ENCODE measurements around the gene NFIX.

Gene NFIX

DNA sequence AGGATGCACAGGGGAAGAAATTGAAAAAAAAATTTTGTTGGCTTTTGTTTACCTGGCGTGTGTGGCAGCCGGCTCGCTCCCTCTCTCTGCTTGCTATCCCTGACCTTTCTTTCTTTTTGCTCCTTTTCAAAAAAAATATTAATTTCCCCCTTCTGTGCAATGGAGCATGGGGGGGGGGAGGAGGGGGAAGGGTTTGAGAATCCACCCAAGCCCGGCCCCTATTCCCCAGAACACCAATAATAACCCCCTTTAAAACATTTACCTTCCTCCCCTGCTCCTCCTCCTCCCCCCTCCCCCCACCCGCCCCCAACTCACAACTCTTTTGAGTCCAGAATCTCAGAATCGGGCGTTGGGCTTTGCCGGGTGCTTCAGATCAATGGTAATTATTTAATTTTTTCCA lies 28.4 kb downstream of the NFIX start:
- FAIRE-seq: no peak

DNA sequence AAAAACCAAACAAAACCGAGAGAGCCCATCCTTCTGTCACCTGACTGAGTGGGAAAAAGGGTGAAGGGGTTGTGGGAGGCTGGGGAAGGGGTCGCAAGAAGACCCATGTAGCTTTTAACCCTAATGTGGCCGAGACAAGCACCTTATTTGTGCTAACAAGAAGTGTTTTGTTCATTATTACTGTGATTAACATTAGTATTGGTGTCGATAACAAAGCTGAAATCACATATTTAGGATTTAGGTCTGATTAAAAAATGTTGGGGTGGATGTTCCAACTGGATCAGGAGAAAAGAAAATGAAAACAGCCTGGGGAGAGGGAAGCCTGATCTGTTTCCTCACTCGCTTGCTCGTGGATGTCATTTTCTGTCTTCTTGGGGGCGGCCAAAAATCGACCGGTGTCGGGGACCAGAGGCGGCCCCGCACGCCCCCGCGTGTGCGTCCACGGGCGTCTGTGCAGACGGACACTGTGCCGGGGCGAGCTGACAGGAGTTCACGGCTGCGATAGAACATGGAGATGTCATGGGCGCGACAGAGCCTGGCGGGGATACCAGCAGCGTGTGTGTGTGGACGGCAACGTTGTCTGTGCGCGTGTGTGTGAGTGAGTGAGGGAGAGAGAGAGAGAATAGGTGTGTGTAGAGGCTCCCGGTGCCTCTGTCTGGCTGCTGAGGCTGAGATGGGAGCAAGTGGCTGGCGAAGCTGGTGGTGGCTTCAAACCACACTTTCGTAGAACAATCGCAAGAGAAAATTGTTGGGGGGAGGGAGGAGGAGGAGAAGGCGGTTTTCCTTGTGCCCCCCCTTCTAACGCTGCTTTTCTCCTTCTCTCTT lies 29.1 kb downstream of the NFIX start:
- no peak for FAIRE-seq

DNA sequence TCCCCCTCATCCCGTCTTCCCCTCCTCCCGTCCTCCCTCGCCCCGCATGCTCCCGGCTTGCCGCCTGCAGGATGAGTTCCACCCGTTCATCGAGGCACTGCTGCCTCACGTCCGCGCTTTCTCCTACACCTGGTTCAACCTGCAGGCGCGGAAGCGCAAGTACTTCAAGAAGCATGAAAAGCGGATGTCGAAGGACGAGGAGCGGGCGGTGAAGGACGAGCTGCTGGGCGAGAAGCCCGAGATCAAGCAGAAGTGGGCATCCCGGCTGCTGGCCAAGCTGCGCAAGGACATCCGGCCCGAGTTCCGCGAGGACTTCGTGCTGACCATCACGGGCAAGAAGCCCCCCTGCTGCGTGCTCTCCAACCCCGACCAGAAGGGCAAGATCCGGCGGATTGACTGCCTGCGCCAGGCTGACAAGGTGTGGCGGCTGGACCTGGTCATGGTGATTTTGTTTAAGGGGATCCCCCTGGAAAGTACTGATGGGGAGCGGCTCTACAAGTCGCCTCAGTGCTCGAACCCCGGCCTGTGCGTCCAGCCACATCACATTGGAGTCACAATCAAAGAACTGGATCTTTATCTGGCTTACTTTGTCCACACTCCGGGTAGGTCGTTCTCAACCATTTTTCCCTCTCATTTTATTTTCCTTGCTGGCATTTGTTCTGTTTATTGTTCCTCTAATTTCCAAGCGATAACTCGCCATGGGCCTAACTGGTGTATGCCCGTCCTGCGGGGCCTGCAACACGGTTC lies 29.8 kb downstream of the NFIX start:
- FAIRE-seq: no peak

DNA sequence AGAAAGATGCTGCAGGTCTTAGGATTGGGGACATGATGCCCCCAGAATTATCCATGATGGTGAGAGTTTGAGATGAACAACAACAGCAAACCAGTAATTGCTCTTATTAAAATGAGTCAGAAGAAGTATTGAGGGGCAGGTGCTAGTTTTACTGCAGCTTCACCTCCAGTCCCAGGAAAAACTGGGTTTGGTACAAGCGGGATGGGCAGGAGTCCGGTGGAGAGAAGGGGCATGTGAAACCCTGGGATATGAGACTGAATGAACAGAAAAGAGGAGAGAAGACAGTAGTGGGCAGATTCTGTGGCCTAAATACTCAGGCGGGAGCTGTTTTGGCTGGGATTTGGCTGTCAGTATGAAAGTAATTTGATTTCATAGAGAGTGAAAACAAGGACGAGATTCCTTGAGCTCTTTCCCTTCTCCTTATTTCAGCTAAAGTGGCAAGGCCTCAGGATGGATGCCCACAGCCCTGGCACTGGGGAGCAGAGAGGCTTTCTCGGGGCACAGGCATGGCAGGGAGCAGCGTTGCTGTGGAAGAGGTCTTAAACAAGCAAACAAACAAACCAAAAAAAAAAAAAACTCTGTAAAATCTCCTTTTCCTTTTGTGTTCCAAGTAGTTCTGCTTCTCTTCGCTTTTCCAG lies 30.7 kb downstream of the NFIX start:
- FAIRE-seq: no peak

DNA sequence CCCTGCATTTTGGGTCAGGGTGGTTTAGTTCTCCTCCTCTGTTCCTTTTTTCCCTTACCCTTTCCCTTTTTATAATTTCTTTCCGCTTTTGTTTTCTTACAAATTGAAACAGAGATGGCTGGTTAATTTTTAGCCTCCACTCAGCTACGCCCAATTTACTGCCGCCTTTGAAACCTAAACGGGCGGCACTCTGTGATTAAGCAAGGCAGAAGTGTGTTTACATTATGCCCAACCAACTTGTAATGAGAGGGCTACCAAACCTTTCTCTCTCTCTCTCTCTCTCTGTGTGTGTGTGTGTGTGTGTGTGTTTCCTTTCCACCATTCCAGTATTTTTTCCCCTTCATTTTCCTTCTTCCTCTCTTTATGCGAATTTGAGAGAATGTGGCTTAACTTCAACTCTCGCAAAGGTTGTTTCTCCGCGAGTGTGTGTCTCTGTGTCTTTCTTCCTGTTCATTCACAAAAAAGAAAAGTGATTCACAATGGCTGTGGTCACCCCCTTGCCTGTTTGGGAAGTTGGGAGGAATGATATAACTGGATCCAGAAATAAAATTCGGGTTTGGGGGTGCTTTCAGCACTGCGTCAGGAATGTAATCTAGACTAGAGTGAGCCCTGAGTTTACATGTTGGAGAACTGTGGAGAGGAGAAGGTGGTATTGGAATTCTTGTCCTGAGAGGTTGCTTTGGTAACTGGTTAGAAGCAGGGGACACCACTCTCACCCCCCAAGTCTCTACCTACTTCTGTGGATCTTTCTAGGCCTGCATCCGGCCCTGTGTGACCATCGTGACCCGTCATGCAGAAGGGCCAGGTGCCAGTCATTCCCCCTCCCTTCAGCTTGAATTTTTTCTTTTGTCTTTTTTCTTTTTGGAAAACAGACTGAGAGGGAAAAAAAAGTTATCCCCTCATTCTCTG lies 31.4 kb downstream of the NFIX start:
- no peak for FAIRE-seq

DNA sequence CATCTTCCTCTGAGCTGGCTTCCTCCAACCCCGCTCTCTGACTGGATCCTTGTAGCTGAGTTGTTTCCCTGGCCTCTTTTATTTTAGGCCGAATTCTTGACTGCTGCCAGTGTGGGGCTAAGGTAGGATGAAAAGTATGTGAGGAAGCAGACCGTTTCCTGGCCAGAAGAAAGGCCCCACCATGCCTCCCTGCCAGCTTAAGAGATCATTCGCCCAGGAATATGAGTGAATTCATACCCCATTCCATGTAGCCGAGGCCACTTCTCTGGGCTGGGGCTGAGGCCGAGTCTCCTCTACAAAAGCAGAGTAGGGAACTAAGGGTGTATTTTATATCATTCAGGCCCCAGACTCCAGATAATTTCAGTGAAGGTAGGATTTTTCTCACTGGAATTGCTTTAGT lies 32.3 kb downstream of the NFIX start:
- no peak for FAIRE-seq

DNA sequence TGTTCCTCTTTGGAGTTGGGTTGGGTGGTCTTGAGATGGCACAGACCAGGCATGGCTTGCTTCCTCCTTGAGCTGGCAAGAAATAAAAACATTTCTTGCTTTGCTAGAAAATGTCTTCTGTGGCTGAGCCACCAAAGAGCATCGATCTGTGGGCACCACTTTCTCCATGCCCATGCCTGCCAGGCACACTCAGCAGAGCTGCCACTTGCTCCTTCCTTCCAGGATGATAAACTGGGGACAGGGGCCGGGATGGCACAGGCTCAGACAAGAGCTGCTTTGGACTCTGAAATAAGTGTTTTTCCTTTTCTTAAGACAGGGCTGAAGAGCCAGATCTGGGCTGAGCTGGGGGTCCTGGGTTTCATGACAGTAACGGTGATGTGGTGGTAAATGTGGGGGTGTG lies 32.8 kb downstream of the NFIX start:
- no peak for FAIRE-seq

DNA sequence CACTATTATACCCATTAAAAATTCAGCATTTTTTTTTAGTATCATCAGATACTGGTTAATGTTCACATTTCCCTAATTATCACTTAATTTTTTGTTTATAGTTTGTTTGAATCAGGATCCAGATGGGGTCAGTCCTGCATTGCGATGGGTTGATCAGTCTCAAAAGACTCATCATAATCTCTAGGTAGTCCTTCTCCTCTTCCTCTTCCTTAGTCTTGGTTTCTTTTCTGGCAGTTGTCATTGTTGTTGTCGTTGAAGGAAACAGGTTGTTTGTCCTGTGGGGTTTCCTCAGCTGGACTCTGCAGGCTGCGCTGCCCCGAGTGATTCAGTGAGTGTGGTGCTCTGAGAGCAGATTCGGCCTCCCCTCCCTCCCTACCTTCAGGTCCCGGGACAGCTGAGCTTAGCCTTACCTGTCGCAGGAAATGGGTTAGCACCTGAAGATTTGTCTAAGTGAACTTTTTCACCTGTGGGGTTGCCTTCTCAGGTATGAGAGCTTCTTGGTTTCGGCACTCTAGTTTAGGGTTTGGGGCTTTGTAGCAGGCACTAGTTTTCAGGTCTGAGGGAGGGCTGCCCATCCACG lies 34.1 kb downstream of the NFIX start:
- no peak for FAIRE-seq

DNA sequence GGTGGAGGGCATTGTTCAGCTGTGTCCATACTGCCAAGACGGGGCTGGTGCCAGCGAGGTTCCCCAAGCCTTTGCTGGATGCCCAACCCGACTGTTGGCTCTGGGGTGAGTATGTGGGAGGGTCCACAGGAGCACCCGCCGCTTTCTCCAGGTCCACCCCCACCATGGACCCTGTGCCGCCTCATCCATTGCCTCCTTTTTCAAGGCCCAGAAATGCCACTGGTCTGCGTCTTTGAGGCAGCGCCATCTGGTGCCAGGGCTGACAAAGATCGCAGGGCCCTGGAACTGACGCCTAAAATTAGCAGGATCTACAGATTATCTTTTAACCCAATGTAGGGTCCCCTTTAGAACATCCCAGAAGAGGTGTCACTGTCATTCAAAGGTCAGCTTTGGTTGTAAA lies 34.6 kb downstream of the NFIX start:
- FAIRE-seq: no peak

DNA sequence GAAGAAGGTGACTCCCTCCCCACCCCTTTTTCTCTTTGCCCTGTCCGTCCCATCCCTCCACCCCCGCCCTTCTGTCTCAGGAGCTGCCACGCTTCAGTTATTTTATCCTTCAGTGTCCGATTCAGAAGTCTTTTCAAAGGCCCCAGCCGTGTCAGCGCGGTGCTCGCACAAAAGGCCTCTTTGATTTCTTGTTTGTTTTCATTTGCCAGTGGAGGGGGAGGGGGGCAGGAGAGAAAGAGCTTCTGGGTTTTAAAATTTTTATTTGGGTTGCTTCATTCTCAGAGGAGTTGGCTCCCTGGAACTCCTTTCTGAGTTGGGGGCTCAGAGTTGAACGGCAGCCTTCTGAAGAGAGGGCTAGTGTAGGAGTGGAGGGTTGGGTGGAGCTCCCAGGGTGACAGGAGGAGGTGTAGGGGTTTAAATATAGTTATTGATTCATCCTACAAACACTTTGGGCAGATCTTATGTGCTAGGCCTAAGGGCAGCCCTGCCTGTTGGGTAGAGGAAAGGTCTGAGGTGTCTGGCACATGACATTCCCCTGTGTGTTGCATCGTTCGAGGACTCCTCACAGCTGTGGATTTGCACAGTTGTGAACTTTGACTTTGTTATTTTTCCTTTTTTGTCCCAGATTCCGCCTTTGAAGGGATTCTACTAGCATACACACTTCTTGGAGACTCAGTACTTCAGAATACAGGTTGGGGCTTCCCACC lies 36.8 kb downstream of the NFIX start:
- no peak for FAIRE-seq

DNA sequence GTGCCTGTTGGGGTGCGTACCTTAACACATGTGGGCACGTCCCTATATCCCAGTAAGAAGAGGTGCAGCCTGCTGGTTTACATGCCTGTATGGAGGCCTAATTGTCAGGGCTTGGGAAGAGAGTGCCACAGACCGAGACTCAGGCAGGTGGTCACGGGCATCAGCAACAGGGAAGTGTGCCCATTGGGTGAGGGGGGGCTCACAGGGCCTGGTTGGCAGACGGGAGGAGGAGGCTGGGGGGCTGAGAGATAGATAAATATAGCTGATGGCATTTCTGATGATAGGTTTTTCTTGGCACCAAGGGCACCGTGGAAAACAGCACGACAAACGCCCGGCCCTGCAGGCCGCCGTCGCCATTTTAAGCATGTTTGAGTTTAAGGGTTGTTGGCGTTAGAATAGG lies 37.6 kb downstream of the NFIX start:
- no peak for FAIRE-seq

DNA sequence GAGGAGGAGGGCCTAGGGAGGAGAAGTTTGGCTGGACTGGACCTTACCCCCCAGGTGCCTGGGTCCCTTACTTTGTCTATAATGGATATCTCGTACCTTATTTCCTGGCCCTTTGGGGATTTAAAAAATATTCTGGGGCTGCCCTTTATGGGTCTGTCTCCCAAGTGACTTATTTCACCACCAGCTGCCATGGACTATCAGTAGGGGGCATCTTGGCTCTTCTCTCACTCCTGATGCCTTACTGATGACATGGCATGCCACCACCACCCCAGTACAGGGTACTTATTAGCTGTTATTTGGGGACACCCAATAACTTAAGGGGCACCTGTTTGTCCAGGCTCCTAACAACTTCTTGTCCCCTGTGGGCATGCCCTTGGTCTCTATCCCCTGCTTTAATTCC lies 38.0 kb downstream of the NFIX start:
- no peak for FAIRE-seq

DNA sequence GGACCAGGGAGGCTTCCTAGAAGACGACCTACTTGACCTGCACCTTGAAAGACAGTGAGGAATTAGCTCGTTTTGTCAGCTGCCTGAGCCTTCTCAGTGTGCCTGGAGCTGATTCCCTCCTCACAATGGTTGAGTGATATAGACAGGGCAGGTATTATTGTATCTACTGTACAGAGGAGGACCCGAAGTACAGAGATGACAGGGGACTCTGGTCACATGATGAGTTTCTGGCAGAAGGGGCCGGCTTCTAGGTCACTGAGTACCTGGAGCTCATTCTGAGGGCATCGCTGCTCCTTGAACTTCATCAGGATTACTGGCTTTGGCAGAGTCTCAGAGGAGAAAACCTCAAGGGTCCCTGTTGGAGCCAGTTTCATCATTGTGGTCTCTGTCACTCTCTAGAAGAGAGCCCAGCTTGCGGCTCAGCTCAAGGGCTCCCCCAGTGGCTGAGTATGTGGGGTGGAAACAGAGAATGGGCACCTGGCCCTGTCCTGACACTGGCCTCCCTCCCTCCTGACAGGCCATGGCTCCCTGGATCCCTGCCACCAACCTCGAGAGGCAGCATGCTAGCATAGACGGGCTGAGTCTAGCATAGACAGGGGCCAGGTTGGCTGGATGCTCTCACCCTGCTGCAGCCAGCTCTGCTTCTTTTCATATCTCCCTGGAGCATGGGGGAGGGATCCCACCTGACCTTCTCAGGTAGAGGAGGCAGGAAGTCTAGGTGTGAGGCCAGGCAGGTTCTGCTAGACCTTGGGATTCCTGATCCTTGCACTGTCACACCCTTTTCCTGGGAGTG lies 38.7 kb downstream of the NFIX start:
- FAIRE-seq: no peak

DNA sequence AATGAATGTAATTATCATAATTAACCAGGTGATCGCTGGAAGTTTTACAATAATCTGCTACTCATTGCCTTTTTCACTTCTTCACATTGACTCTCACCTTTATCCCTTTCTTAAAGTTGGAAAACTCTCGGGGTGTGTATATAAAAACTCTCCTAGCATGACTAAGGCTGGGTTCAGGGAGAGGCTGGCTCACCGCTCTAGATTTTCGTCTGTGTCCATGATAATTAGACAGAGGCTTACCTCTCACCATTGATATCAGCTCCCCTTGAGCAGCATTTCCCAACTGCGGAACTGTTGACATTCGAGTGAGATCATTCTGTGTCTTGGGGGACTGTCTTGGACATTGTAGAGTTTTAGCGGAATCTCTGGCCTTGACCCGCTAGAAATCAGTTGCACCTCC lies 39.4 kb downstream of the NFIX start:
- no peak for FAIRE-seq

DNA sequence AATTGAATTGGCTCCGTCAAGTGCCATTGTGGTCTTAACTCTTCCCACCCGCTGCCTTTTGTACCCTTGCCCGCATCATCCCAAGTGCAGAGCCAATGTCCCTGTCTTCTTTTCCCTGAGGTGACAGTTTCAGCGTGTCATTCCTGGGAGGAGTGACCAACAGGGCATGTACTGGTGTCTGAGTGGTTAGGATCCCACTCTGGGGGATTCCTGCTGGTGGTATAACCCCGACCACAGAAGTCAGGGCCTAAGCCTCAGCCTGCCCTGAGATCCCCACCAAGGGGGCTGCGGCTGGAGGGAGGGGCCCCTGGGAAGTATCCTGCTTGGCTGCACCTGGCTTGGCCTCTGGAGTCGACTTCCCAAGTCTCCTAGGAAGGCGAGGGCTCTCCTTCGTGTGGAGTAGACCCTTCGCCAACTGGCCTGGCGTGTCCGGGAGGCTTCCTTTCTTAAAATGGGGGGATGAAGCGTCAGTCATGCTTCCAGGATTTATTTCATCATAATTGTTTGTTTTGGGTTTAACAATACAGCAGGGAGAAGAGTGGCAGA lies 40.6 kb downstream of the NFIX start:
- FAIRE-seq: no peak

DNA sequence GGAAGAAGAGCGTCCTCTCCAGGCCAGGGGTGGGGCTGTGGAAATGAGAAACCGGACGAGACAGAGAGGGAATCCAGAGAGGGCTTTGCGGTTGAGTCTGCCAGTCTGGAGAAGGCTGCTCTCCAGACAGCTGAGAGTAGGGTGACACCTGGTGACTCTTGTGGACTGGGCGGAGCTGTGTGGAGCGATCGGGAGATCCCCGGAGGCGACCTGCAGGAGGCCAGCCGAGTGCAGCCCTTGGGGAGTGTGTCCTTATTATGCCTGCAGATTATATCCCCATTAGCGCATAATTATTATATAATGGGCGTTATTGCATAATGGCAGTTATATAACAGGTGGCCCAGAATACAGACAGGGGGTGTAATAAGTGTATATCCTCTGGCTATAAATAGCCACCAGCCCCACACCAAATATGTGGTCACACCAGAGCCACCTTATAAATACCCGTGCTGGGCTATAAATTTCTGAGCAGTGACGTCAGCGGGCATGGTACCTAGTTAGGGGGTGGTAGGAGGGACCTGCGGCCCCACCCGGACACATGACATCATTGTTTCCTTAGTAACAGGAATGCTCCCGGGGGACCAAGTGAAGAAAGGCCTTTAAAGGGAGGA lies 41.2 kb downstream of the NFIX start:
- no peak for FAIRE-seq

DNA sequence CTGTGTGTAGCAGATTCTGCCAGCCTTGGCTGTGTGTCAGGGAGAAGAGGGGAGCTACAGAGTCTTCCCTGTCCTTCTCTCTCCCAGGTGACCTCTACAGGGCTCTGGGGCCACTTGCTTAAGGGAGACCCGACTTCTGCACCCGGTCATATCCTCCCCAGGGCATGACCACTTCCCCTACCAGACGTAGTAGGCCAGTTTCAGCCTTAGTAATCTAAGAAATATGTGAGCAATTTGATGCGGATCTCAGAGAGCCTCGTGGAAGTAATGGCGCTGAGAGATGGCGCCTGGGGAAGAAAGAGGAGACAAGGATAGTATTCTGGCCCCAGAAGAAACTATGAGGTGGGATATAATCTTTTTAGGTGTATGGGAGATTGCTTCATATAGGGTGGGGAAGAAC lies 41.9 kb downstream of the NFIX start:
- no peak for FAIRE-seq

DNA sequence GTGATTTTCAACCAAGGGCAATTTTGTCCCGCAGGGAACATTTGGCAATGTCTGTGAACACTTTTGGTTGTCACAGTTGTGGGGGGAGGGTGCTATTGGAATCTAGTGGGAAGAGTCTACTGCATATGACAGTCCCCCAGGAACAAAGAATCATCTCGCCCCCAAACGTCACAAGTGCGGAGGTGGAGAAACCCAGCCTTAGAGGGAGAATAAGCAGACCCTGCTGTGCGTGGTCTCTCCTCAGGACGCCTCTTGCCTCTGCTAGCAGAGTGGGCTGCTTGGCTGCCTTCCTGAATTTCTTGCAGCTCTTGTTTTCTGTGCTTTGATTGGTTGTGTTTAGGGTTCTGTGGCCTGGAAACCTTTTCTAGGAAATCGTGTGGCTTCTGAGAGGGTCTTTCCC lies 42.5 kb downstream of the NFIX start:
- no peak for FAIRE-seq

DNA sequence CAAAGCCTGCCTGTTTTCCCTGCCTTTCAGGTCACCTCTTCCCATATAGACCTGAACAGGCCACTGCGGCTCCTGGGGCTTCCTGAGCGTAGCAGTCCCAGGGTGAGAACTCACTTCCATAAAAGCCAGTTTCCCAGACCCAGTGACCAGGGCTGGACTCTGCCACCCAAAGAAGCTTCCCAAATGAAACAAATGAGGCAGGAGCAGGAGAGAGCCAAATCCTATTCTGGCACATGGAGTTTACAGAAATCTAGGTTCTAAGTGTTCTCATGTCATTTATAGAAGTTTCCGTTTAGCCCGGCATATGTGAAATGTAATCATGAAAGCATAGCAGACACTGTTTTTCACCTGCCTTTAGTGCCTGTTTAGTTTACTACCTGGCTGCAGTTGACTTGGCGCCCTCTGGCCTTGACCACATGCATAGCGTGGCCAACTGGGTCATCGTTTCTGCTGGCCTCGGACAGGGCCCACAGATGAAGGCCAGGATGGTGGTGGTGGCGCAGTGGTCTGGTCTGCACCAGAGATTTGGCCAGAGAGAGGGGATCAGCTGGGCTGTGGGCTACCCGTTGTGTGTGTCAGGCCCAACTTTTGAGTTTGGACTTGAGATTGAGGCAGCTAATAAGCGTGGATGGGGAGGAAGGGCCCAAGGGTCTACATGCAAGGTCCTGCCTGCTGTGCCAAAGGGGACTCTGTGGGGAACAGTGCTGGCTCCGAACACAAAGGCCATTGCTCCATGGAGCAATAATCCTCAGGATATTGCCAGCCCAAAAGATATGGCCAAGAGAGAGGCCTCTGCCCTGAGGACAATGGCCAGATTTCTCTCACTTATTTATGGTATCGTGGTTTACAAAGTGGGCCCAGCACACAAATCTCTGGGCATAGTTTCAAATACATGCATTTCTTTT lies 43.3 kb downstream of the NFIX start:
- no peak for FAIRE-seq
